ENCODE data around the gene RPL6. TPM values are rescaled to one million over a fixed set of nuclear protein-coding genes. Genes with fewer than 3 reads are reported as not detected.

Gene RPL6
- total RNA-seq, 6 experiments from 2014 or later: 1,282 to 1,468 (median 1,387) TPM

GRCh38 chr12:112389228-112389627, 20.2 kb downstream of the RPL6 start:
- Mint-ChIP-seq H3K9me3 (no peaks in the 10 kb centered on the region), H3K4me1 (ENCODE audit: low read depth) (peaks cover 18% of the 10 kb centered on the region), H3K27me3 (ENCODE audit: insufficient read depth) (peaks cover 5% of the 10 kb centered on the region), H3K27ac (no peak overlapping the region), H3K36me3 (ENCODE audit: low read depth) (no peaks in the 10 kb centered on the region), H3K4me3 (no peak overlapping the region)
- DNase-seq: no peak
- no peak for TF ChIP-seq CTCF (IDR thresholded peaks at IDR 0.05)

GRCh38 chr12:112386726-112387125, 22.7 kb downstream of the RPL6 start:
- Mint-ChIP-seq H3K9me3 (no peaks in the 10 kb centered on the region), H3K27me3 (ENCODE audit: insufficient read depth) (peaks cover 2% of the 10 kb centered on the region), H3K27ac (peak overlapping the region; percentile 34; the same call in 1 of the 2 replicates), H3K36me3 (ENCODE audit: low read depth) (no peaks in the 10 kb centered on the region), H3K4me3 (no peak overlapping the region), H3K4me1 (ENCODE audit: low read depth) (peaks cover 23% of the 10 kb centered on the region)
- no peak for TF ChIP-seq CTCF (IDR thresholded peaks at IDR 0.05)
- DNase-seq: no peak

- Mint-ChIP-seq H3K9me3 (no peaks in the 10 kb centered on the region), H3K27ac (peak overlapping the region; percentile 63), H3K27me3 (ENCODE audit: insufficient read depth) (peaks cover 2% of the 10 kb centered on the region), H3K4me1 (ENCODE audit: low read depth) (peaks cover 41% of the 10 kb centered on the region), H3K36me3 (ENCODE audit: low read depth) (peaks cover 14% of the 10 kb centered on the region), H3K4me3 (peak overlapping the region; percentile 96)
- TF ChIP-seq CTCF (IDR thresholded peaks at IDR 0.05): no peak
- no peak for DNase-seq
Measured at GRCh38 chr12:112382866-112383265, 26.5 kb downstream of the RPL6 start.

GRCh38 chr12:112381883-112382796, 27.3 kb downstream of the RPL6 start, which contains the start of gene HECTD4:
TSS of gene HECTD4 (minus strand) at chr12:112382431. CDS start at chr12:112382128, 303 bp downstream.
- Mint-ChIP-seq H3K4me3 (peak within 1 kb of the TSS; percentile 96), H3K36me3 (ENCODE audit: low read depth) (peaks cover 14% of the 10 kb centered on the region), H3K4me1 (ENCODE audit: low read depth) (peaks cover 35% of the 10 kb centered on the region), H3K27ac (peak within 1 kb of the TSS; percentile 90), H3K27me3 (ENCODE audit: insufficient read depth) (peaks cover 2% of the 10 kb centered on the region), H3K9me3 (no peaks in the 10 kb centered on the region)
- no peak for TF ChIP-seq CTCF (IDR thresholded peaks at IDR 0.05)
- peak; percentile 83 for DNase-seq

- H3K27me3 Mint-ChIP-seq (ENCODE audit: insufficient read depth): peaks cover 2% of the 10 kb centered on the region
- H3K36me3 Mint-ChIP-seq (ENCODE audit: low read depth): peaks cover 14% of the 10 kb centered on the region
- no peak for TF ChIP-seq CTCF (IDR thresholded peaks at IDR 0.05)
- H3K4me3 Mint-ChIP-seq: peak overlapping the region; percentile 96
- no peak for DNase-seq
- no peaks in the 10 kb centered on the region for H3K9me3 Mint-ChIP-seq
- H3K27ac Mint-ChIP-seq: peak overlapping the region; percentile 90
- peaks cover 28% of the 10 kb centered on the region for H3K4me1 Mint-ChIP-seq (ENCODE audit: low read depth)
Measured at GRCh38 chr12:112381406-112381882, 28.0 kb downstream of the RPL6 start.

Data from HFFc6 (cell line).